BJ (cell line): ENCODE results near the gene XRCC3. TPM values are rescaled to one million over a fixed set of nuclear protein-coding genes. Genes with fewer than 3 reads are reported as not detected.

Source experiments
- CTCF ChIA-PET: fragments of 350-600 bp; formaldehyde crosslinking; extraction: SDS; loops from one replicate; lab custom pipeline; 2021; ENCODE audit warnings: antibody characterized with exemption, inconsistent platforms; lab: Yijun Ruan, JAX
- POLR2A ChIA-PET: fragments of 300-600 bp; sonication (Branson Sonifier 250); formaldehyde crosslinking; extraction: SDS; loops from one replicate; lab custom pipeline; 2021; ENCODE audit warnings: antibody characterized with exemption; lab: Charles Lee
- DNase-seq: peaks from one replicate; pipeline ENCODE4 v3.0.0-alpha.2; 2011; ENCODE audit warnings: low read depth
- H3K27me3 ChIP-seq: 2 replicates; pipeline ENCODE4 v1.6.0; 2011; ENCODE audit warnings: low read length; ENCODE audit not compliant: control insufficient read depth, insufficient read depth
- H3K36me3 ChIP-seq: 2 replicates; pipeline ENCODE4 v1.5.1; 2011; ENCODE audit warnings: low read length; ENCODE audit not compliant: control insufficient read depth, insufficient read depth
- H3K4me3 ChIP-seq: 2 replicates; pipeline ENCODE4 v1.5.1; 2011; ENCODE audit warnings: low read depth, mild to moderate bottlenecking, control low read depth, low read length
- polyA plus RNA-seq: library from polyadenylated mRNA; depleted of rRNA; stranded (reverse); fragments of >200 nt; gene quantifications from 2 replicates; pipeline ENCODE4 v1.2.3, GENCODE V29; 2011
- TF ChIP-seq, protein P1 (sequence below): IDR thresholded peaks from 2 replicates; pipeline ENCODE4 v1.5.1; 2011; ENCODE audit warnings: low read depth, mild to moderate bottlenecking, control low read depth, inconsistent platforms, low read length, moderate library complexity; ENCODE audit not compliant: insufficient read depth

The XRCC3 gene
- polyA plus RNA-seq, 1 experiment = 4.2 TPM

DNA sequence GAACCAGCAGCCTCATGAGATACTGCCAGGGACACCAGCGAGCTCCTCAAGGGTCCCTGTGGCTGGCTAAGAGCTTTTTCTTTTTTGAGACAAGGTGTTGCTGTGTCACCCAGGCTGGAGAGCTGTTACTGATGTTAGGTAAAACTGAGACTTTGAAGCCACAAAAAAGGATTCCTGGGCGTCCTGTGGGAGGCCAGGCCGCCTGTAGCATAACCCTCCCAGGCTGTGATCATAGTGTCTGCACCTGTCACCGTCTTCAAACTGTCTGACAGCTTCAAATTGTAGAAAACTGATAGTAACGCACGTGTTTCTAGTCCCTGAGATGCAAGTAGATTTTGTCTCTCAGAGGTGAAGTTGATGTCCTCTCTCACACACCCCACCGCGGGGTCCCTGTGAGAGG lies 4.5 kb upstream of the XRCC3 start:
- Histone ChIP-seq H3K27me3 (no peaks in the 10 kb centered on the region), H3K36me3 (peaks cover 2% of the 10 kb centered on the region), H3K4me3 (no peak overlapping the region)
- DNase-seq = no peak
- ChIA-PET POLR2A (no interaction called here), CTCF (interaction anchor here (1.3 kb wide), 1 partner anchor 16 kb away, joined by 3 read pairs; no protein-coding TSS in a partner anchor)
- TF ChIP-seq, protein P1, sequence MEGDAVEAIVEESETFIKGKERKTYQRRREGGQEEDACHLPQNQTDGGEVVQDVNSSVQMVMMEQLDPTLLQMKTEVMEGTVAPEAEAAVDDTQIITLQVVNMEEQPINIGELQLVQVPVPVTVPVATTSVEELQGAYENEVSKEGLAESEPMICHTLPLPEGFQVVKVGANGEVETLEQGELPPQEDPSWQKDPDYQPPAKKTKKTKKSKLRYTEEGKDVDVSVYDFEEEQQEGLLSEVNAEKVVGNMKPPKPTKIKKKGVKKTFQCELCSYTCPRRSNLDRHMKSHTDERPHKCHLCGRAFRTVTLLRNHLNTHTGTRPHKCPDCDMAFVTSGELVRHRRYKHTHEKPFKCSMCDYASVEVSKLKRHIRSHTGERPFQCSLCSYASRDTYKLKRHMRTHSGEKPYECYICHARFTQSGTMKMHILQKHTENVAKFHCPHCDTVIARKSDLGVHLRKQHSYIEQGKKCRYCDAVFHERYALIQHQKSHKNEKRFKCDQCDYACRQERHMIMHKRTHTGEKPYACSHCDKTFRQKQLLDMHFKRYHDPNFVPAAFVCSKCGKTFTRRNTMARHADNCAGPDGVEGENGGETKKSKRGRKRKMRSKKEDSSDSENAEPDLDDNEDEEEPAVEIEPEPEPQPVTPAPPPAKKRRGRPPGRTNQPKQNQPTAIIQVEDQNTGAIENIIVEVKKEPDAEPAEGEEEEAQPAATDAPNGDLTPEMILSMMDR = no peak

DNA sequence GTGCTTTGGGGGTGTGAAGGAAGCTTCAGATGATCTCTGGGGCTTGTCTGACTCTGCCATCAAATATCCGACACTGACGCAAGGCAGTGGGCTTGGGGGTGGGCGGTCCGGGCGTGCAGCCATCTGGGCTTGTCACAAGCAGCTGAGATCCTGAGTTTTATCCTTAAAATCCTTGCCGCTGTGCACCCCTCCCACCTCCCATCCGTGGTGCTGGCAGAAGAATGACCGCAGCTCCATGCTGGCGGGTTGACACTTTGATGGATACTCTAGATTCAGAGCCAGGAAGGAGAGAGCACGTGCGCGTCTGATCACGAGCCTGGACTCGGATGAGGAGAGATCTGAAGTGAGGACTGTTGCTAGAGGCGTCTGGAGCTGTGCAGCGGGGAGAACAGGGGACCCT lies 3.3 kb upstream of the XRCC3 start:
- no peak for DNase-seq
- Histone ChIP-seq H3K36me3 (peaks cover 2% of the 10 kb centered on the region; the same call in 1 of the 2 replicates), H3K27me3 (no peaks in the 10 kb centered on the region), H3K4me3 (no peak overlapping the region)
- CTCF ChIA-PET = no interaction called here
- TF ChIP-seq, protein P1 = no peak
- POLR2A ChIA-PET = no interaction called here

DNA sequence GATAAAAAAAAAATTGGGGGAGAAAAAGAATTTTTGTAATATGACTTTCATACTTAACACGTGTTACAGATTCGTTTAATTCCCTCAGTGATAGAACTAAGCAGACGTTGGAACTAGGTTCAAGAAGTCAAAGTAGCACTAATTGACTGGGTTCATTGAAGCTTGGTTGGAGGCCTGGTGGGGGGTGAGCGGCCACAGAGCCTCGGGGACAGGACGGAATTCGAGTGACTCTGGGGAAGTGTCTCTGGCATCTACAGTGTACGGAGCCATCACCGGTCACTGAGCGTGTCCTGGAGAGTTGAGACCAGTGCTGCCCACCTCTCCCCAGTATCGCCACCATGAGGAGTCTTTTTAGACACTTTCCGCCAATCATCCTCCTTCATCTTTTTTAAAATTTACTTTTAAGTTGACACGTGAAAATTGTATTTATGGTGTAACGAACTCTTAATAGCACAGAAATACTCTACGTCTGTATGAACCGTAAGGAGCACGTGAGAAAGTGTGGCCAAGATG lies 1.7 kb upstream of the XRCC3 start:
- Histone ChIP-seq H3K36me3 (peaks cover 2% of the 10 kb centered on the region; the same call in 1 of the 2 replicates), H3K4me3 (peak overlapping the region; percentile 81), H3K27me3 (no peaks in the 10 kb centered on the region)
- POLR2A ChIA-PET = no interaction called here
- CTCF ChIA-PET = no interaction called here
- DNase-seq = no peak
- TF ChIP-seq, protein P1 = no peak

DNA sequence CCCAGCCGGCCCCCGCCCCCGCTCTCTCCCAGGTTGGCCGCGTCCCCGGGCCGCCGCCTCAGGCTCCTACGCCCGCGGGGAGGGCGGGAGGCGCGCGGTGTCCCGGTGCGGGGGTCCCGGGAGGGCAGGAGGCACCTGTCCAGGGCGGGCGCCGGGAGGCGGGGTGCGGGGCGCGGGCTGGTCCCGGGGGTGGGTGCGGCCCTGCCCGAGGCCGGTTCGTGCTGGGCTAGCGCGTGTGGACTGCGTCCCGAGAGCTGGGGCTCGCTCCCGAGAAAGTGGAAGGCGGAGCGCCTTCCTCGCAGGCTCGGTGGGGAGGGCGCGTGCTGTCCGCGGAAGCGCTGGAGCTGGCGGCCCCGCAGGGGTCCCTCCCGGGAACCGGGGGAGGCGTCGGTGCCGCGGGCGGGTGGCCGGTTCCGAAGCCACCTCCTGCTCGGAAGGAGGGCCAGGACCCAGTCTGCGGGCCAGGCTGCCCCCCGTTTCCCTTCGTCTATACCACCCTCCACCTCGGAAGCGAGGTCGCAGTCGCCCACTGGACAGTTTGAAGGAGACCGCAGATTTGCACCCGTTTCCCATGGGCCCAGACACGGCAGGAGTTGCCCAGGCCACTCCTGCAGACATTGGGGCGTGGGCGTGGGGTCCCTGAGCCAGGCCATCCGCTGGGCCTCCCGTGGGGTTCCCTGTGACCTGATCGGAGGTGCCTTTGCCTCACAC lies 995 bp upstream of the XRCC3 start:
- DNase-seq = no peak
- POLR2A ChIA-PET = interaction anchor here (0.8 kb wide), 1 partner anchor 12 kb away, joined by 4 read pairs; no protein-coding TSS in a partner anchor
- CTCF ChIA-PET = interaction anchor here (1.0 to 1.6 kb wide), 2 partner anchors 28 to 92 kb away, joined by 3 to 4 read pairs; no protein-coding TSS in a partner anchor
- Histone ChIP-seq H3K4me3 (peak overlapping the region; percentile 81), H3K36me3 (peaks cover 2% of the 10 kb centered on the region; the same call in 1 of the 2 replicates), H3K27me3 (no peaks in the 10 kb centered on the region)
- TF ChIP-seq, protein P1 = no peak

DNA sequence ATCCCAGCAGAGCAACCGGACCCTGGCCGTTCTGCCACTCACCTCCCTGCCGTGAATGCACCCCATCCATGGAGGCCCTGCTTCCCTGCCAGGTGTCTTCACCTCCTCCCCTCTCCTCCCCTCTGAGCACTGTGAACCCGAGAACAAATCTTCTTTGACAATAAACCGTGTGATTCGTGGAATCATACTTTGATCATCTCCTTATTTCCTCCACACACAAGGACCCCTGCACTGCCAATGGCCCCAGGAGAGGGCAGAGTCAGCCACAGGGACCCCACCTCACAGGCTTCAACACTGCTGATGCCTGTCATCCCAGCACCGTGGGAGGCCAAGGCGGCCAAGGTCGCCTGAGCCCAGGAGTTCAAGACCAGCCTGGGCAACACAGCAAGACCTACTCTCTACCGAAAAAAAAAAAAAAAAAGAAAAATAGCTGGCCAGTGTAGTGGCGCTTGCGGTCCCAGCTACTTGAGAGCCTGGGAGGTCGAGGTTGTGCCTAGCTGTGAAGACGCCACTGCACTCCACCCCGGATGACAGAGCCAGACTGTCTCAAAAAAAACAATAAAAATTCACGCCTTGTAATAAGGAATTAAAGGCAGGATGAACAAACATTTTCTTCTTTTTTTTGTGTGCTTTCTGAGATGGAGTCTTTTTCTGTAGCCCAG lies 1.1 kb downstream of the XRCC3 start:
- H3K4me3 ChIP-seq = no peak overlapping the region; the same call in 1 of the 2 replicates
- no peaks in the 10 kb centered on the region for H3K27me3 ChIP-seq
- no peak for DNase-seq
- TF ChIP-seq, protein P1 = no peak
- H3K36me3 ChIP-seq = peaks cover 2% of the 10 kb centered on the region; the same call in 1 of the 2 replicates
- CTCF ChIA-PET = no interaction called here
- POLR2A ChIA-PET = no interaction called here
